Hematopoietic multipotent progenitor cell treated with erythropoietin and hydrocortisone succinate and interleukin-3 and kit ligand, for 15 days (in vitro differentiated cells): Measurements from ENCODE around the gene ING1.

ENCODE experiments used
- DNase-seq: peaks from one replicate; pipeline ENCODE4 v3.0.0-alpha.2; 2015; ENCODE audit warnings: low spot score

The ING1 gene

GRCh38 chr13:110772091-110772984 lies 58.8 kb downstream of the ING1 start:
- DNase-seq = no peak
